GM12874 (cell line): ENCODE measurements around the gene MAD2L1.

ENCODE experiments used
- TF ChIP-seq, protein P1 (sequence below): IDR thresholded peaks from 2 replicates; pipeline ENCODE4 v1.5.1; 2011; ENCODE audit warnings: low read depth, mild to moderate bottlenecking, control low read depth, low read length, moderate library complexity; ENCODE audit not compliant: insufficient read depth

Gene MAD2L1

DNA sequence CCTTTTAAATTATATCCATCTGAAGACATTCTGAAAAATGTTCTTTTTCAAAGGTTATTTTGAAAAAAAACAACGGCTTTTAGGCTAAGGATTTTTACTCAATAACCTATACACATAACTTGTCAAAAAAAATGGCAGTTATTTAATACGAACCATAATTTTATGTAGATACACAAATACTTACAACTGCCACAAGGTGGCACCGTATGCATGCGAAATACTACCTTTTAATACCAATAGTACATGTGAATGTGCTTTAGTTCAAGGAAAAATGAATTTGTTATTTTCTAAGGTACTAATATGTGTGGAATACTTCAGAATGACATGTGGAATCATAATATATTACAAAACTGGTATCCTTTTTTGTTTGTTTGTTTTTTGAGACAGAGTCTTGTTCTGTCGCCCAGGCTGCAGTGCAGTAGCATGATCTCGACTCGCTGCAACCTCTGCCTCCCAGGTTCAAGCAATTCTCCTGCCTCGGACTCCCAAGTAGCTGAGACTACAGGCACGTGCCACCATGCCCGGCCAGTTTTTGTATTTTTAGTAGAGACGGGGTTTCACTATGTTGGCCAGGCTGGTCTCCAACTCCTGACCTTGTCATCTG is 4.6 kb upstream of the MAD2L1 start:
- TF ChIP-seq, protein P1, sequence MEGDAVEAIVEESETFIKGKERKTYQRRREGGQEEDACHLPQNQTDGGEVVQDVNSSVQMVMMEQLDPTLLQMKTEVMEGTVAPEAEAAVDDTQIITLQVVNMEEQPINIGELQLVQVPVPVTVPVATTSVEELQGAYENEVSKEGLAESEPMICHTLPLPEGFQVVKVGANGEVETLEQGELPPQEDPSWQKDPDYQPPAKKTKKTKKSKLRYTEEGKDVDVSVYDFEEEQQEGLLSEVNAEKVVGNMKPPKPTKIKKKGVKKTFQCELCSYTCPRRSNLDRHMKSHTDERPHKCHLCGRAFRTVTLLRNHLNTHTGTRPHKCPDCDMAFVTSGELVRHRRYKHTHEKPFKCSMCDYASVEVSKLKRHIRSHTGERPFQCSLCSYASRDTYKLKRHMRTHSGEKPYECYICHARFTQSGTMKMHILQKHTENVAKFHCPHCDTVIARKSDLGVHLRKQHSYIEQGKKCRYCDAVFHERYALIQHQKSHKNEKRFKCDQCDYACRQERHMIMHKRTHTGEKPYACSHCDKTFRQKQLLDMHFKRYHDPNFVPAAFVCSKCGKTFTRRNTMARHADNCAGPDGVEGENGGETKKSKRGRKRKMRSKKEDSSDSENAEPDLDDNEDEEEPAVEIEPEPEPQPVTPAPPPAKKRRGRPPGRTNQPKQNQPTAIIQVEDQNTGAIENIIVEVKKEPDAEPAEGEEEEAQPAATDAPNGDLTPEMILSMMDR = 0 out of 2 replicates have a peak, but pooled peaks have one; percentile 20

DNA sequence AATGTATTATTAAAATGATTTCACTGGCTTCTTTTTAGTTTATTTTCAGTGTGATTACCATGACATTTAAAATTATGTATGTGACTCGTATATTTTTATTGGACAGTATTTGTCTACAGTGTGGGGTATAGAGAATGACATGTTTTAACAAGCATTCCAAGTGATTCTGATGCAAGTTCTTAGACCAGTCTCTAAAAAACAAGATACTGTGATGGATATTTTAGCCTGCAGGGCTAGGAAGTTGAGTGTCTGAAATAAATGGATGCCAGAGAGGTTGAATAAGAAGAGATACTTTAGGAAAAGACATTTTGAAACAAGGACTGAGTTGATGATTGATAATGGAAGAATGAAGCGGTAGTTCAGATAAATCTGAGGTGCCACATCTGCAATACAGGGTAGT is 3.5 kb upstream of the MAD2L1 start:
- TF ChIP-seq, protein P1 = no peak

DNA sequence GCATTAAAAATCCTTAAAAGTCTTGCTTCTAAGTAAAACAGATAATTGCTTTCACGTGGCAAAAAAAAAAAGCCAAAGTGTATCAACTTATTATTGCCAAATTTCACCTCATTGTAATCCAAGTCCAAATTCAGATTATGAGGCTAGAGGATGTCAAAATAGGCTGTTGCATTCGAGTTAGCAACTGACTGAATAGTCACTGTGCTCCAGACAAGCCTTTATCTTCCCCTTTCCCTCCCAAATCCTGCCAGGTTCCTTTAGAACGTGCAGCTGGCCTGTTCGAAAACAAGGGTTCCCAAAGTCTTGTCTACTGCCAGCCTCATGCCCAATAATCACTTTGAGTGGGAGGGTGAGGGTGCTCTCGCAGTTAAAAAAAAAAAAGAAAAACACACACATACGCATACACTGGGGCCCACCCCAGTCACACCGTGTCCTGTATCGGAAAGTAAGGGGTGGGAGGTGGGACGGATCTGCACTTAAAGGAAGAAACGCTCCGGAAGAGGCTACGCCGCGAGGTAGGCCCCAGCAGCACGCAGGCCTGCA is 603 bp downstream of the MAD2L1 start:
- TF ChIP-seq, protein P1 = no peak

DNA sequence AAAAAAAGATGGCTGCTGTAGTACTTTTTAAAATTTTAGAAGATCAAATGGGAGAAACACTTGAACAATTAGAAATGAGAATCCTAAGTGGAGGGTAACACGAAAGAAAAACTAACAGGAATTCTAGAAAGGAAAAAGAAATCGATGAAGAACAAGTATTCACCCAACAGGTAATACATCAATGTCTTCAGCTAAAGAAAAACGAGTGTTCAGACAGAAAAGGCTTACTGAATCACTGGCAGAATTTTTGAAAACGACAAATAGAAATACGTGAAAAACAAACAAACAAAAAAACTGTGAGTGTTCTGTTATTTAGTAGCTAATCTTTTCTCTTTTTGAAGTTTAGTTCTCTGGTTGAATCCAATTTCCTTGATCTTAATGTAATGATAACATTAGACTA is 1.8 kb downstream of the MAD2L1 start:
- TF ChIP-seq, protein P1 = no peak

DNA sequence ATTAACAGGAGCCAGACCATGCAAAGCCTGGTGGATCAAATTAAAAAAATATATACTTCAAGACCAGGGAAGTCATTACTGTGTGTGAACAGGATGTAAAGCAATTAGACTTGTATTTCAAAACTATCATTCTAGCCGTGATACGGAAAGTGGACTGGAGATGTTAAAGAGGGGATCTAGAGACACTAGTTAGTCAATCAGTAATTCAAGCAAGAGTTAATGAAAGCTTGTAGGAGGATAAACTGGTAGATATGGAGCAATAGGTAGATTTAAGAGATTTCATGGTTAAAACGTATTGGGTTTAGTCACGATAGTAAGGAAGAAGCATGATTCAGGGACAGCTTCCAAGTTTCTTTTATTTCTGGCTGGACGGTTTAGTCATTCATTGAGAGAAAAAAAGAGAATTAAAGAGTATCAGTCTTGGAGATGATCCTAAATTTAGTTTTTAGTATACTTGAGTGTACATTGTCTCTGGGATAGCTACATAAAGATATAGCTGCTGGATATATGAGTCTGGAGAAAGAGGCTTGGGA is 3.9 kb downstream of the MAD2L1 start:
- TF ChIP-seq, protein P1 = no peak

DNA sequence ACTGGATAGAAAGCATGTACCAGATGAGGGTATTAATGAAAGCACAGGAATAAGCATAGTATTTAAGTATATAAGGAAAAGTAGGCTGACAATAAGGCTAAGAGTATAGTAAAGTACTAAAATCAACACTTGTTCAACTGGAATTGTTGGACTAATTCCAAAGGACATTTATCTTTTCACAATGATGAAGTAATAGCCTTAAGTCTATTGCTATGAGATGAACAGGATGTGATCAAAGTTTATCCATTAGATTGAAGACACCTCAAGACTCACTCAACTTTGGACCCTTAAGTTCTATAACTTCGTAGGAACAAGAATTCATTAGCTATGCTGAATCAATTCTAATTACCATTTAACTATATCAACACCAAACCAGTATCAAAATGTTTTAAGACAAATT is 7.6 kb downstream of the MAD2L1 start:
- TF ChIP-seq, protein P1 = no peak

DNA sequence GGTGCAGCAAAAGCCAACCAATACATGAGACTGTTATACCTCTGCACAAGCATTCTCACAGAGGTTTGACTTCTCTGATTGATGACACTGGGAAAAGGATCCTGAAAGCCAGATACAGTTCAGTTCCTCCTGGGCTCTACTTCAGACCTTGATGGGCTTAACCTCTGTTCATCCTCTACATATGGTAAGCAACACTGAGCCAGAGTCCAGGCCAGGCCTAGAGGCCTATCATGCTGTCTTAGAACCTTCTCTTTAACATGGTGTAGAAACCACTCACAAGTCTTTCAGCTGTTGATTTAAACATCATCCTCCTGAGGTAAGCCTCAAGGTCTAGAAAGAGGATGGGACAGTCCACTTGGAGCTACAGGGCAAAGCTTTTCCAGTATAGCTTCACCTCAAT is 9.2 kb downstream of the MAD2L1 start:
- TF ChIP-seq, protein P1 = no peak
